T-helper 1 cell (primary cell): ENCODE measurements around the gene USP2.

Source experiments
- DNase-seq, 5 donors: peaks; one replicate each; pipeline ENCODE4 v3.0.0-alpha.2; 2012 to 2020

Gene USP2

DNA sequence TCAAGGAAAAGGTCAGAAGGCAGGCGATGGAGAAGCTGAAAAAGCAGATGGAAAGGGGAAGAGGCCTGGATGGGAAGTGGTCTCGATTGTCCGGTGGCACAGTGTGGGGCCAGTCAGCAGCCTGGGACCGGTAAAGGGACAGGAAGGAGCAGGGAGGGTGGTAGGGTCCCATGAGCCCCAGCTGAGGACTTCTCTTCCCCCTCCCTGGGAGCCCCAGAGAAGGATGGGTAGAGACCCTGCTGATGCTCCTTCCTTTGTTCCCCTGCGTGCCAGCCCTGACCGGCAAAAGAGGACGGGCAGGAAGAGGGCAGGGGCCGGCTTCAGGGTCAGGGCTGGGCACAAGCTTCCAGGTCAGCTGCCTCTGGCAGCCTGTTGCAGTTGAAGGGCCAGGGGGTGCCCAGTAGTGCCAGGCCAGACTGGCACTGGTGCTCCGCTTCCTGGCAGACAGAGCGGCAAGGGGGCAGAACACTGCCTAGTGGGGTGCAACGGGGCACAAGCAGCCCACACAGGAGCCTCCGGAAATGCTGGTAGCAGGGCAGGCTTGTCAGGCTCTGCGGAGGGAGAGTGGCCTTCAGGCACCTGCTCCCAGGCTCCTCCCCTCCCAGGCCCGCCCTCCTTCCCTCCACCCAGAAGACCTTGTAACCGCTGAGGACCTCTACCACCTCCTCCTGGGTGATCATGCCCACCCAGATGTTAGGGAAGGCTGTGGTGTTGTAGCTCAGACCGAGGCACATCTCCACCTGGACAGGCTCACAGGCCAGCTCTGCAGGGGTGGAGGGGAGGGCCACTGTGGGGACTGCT is 40.1 kb downstream of the USP2 start:
- DNase-seq: no peak

- no peak for DNase-seq
Measured at GRCh38 chr11:119340335-119341221, 40.9 kb downstream of the USP2 start, which contains the start of gene C1QTNF5. C1QTNF5 (minus strand) TSS chr11:119340883; CDS start chr11:119340397, 486 bp downstream.

DNA sequence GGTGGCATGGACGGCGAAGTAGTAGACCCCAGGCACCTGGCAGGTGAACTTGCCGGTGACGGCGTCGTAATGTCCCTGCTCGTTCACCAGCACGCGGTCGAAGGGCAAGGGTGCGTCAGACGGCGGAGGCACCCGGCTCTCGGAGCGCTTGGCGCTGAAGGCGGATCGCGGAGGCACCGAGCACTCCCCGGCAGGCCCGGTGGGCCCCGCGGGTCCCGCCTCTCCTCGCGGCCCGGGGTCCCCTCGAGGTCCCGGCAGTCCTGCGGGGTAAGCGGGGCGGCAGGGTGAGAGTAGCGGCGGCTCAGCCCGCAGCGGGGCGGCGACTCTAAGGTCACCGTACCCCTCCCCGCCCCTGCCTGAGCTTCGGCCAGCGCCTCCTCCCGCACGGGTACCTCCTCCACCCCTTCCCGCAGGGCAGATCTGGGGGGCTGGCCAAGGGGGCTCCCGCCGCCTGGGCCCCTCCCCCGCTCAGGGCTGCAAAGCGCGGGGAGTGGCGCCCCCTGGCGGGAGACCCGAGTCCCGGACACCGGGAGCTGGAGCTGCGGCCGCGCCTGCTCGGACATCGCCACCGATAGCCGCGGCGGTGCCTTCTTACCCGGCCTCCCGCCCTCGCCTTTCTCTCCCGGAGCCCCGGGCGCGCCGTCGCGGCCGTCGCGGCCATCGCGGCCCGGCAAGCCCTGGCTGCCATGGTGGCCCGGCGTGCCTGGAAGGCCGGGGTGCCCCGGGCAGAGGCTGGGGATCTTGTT is 41.7 kb downstream of the USP2 start:
- no peak for DNase-seq

DNA sequence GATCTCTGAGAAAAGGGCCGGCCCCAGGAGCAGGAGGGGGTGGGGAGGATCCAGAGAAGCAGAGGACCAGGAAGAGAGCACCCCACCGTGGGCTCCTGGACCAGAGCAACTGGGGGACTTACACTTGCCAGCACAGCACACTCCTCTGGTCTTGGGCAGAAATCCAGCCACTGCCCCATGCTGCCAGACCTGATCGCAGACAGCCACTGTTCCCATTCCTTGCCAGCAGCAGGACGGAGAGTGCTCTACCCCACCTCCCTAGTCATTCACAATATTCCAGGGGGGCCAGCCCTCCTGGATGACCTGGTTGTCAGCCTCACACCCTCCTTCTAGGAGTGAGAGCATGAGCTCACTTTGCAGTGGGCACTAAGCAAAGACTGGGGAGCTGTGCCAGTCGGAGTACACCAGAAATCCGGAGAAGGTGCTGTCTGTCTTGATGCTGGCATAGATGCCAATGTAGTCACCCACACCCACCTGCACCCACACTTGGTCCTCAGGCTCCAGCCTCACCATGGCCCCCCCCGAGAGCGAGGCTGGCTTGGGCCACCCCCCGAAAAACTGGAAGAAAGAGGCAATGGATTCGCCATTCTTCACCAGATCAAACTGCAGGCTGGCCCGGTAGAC is 42.4 kb downstream of the USP2 start:
- no peak for DNase-seq

DNA sequence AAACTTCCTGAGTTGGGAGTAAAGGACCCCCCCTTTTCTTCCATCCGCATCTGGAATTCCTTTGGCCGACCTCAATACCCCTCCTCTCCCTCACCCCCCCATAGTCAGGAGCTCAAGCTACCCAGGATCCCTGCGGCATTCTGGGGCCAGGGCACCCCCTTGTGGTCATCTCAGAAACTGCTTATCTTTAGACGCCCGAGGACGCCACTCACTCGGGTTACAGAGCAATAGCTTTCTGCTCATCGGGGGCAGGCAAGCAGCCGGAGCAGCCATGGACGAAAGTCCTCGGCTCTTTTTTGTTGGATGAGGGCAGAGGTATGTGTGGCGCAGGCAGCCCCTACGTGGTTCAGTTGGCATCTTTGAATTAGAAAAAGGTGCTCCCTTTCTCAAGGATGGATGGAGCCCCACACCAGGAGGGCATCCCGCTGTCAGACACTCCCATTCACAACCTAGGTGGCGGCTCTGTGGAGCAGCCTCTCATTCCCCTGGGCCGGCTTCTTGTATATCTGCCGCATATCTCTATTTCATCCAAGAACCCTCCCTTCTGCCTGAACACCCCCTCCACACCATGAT is 43.1 kb downstream of the USP2 start:
- DNase-seq: peak in 4 of 5 donors; percentile 46 to 64 (median 60)

DNA sequence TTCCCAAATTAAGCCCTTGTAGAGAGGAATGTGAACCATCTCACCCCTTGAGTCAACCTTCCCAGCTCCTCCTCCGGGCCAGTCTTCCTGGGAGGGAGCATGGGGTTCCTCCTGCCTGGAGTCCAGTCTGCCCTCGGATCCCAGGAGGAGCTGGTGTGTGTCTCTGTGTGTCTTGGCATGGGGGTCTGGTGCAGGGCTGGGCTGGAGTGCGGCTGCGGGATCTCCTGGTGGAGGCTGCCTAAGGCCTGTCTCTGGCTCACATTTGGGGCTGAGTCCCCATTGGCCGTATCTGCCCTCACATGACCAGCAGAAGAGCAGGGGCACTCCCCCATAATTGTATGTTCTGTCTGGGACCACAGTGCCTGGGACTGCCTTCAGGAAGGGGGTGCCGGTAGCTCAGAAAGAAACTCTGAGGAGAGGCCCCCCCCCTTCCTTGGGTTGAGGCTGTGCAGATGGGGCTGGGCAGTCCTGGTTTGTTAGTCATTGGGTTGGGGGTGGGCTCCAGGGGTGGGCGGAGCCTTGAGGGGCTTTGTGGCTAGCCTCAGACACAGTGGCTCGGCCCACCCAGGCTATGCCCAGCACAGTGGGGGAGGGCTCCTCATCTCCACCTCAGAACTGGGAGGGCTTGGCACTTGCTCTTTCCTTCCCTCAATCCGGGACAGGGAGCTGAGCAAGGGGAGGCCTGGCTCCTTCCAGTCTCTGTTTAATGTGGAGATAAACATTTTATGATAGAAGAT is 43.7 kb downstream of the USP2 start:
- no peak for DNase-seq

DNA sequence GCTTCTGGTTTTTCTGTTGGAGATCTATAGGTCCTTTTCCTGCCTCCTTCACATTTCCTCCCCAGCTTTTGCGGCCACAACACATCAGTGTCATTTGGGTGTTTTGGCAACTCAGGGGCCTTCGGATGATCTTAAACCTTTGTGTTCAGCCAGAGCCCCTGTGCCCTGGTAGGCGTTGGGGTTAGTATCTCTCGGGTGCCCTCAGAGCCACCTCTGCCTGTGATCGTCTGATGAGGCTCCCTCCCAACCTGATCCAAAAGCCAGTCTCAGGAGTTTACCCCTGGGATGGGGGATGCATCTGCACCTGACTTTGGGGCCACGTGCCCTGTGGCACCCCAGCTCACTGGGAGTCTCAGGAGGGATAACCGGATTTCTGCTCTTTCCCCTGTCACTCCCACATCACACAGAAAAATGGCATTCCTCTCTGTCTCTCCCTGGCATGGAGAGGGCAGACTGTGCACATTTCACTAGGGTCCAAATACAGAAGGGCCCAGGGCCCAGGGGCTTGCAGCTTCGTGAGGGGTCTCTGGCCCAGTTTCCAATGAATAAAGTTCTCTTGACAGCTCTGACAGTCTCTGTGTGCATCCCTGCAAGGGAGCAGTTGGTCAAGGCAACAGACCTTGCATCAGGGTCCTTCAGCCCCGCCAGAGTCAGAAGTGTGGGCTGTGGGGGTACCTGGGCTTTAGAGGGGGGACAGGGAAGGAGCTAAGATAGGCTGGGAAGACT is 44.6 kb downstream of the USP2 start:
- no peak for DNase-seq

GRCh38 chr11:119335655-119336543 is 45.6 kb downstream of the USP2 start:
- DNase-seq: no peak

DNA sequence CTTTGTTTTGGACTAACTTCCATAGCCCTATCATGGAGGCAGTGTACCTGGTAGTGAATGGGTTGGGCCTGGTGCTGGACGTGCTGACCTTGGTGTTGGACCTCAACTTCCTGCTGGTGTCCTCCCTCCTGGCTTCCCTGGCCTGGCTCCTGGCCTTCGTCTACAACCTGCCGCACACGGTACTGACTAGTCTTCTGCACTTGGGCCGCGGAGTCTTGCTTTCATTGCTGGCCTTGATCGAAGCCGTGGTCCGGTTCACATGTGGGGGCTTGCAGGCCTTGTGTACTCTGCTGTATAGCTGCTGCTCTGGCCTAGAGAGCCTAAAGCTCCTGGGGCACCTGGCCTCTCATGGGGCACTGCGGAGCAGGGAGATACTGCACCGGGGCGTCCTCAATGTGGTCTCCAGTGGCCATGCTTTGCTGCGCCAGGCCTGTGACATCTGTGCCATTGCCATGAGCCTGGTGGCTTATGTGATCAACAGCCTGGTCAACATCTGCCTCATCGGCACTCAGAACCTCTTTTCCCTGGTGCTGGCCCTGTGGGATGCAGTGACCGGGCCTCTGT is 46.3 kb downstream of the USP2 start:
- DNase-seq: no peak

GRCh38 chr11:119334174-119334930 is 47.1 kb downstream of the USP2 start, which contains the start of gene RNF26:
RNF26 (plus strand) TSS chr11:119334527; CDS start chr11:119335123, 596 bp downstream.
- peak; percentile 85 to 97 (median 91) for DNase-seq

GRCh38 chr11:119332111-119332765 is 49.3 kb downstream of the USP2 start:
- no peak for DNase-seq

DNA sequence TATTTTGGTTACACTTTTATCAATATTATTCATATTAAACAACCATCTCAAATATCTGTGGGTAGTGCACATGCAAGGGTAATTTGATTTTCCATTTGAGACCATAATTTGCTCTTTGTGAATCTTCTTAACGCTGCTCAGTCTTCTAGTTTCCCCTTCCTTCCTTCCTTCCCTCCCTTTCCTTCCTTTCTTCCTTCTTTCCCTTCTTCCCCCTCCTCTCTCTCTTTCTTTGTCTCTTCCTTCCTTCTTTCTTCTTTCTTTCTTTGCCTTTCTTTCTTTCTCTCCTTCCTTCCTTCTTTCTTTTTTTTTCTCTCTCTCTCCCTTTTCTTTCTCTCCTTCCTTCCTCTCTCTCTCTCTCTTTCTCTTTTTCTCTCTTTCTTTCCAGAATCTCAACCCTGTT is 51.3 kb downstream of the USP2 start:
- DNase-seq: no peak

DNA sequence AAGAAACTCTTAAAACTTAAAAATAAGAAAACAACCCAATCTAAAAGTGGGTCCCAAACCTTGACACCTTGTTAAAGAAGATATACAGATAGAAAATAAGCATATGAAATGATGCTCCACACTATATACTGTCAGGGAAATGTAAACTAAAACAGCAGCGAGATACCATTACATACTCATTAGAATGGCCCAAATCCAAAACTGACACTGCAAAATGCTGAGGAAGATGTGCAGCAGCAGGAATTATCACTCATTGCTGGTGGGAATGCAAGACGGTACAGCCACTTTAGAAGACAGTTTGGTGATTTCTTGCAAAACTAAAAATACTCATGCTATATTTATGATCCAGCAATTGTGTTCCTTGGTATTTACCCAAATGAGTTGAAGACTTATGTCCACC is 52.2 kb downstream of the USP2 start:
- DNase-seq: no peak

- no peak for DNase-seq
Measured at GRCh38 chr11:119324189-119324588, 57.3 kb downstream of the USP2 start.

- peak in 4 of 5 donors; percentile 59 to 79 (median 68) for DNase-seq
Measured at GRCh38 chr11:119323532-119324033, 57.9 kb downstream of the USP2 start.

GRCh38 chr11:119322921-119323531 is 58.5 kb downstream of the USP2 start:
- DNase-seq: no peak

GRCh38 chr11:119322360-119322739 is 59.1 kb downstream of the USP2 start:
- no peak for DNase-seq
